K562 (cell line): ENCODE measurements around the gene C1orf216. TPM values are rescaled to one million over a fixed set of nuclear protein-coding genes. Genes with fewer than 3 reads are reported as not detected.
"Not testable (repeated sequence)": the region's sequence is repeated elsewhere in the genome, so short reads cannot be mapped to it uniquely, and the experiment has no call there.

Experiments
- ATAC-seq: fragments of 200-7000 bp; cut with Tn5 transposase; 3 replicates; pipeline ENCODE4 v1.9.1; 2020; ENCODE audit warnings: moderate library complexity
- BruUV-seq: library from RNA; stranded (reverse); fragments of 400-500 nt; replicated peaks from 2 replicates; lab custom pipeline; 2021; lab: Mats Ljungman, UMichigan
- CTCF ChIA-PET: fragments of 300-600 bp; formaldehyde crosslinking; extraction: SDS; loops from one replicate; lab custom pipeline; 2021; ENCODE audit warnings: low intra/inter-chr PET ratio; lab: Yijun Ruan, JAX
- POLR2A ChIA-PET: fragments of 300-600, 350-650 bp; sonication (Branson Sonifier 250); formaldehyde crosslinking; extraction: SDS; loops from one replicate; lab custom pipeline; 2021; ENCODE audit warnings: antibody characterized with exemption, inconsistent platforms; lab: Yijun Ruan, JAX
- DNase-seq, 4 experiments: peaks; one replicate each; pipeline versions ENCODE4 v3.0.0 to v3.0.0-alpha.2; 2011 to 2018; ENCODE audit warnings: low spot score in 3 of 4, mixed read lengths in 3 of 4; ENCODE audit errors: extremely low read depth in 1 of 4
- FAIRE-seq: peaks from 2 replicates; lab custom pipeline; 2011; peaks lifted over from hg19 to GRCh38; lab: Jason Lieb, UNC
- H2AFZ ChIP-seq: 2 replicates; pipeline ENCODE4 v1.6.0; 2011; ENCODE audit warnings: low read depth, low read length, control low read depth, inconsistent platforms
- H3K27ac ChIP-seq: fragments of 200-600 bp; 3 replicates; pipeline ENCODE4 v1.8.0; 2011; ENCODE audit warnings: low read depth, mild to moderate bottlenecking, control low read depth, inconsistent platforms, low read length, moderate library complexity, mixed read lengths; ENCODE audit errors: extremely low read depth
- H3K27me3 ChIP-seq, 2 experiments: fragments of 300-600 bp in 1 of 2; 2 replicates in 1 of 2; 3 replicates in 1 of 2; pipeline versions ENCODE4 v1.6.0 to v1.8.0; 2011; ENCODE audit warnings: inconsistent platforms in 2 of 2, low read length in 2 of 2, mild to moderate bottlenecking in 1 of 2, mixed read lengths in 1 of 2, moderate library complexity in 1 of 2; ENCODE audit not compliant: control insufficient read depth in 2 of 2, insufficient read depth in 2 of 2
- H3K36me3 ChIP-seq: fragments of 300-600 bp; 3 replicates; pipeline ENCODE4 v1.8.0; 2011; ENCODE audit warnings: mild to moderate bottlenecking, low read length, inconsistent platforms; ENCODE audit not compliant: control insufficient read depth, insufficient read depth
- H3K4me1 ChIP-seq, 2 experiments: fragments of 200-600 bp in 1 of 2; replicated peaks in 1 of 2; 2 replicates in 1 of 2; 3 replicates in 1 of 2; pipeline versions ENCODE4 v1.5.1 to v1.8.0; 2011; ENCODE audit warnings: inconsistent platforms in 2 of 2, low read length in 2 of 2, mild to moderate bottlenecking in 1 of 2, mixed read lengths in 1 of 2, moderate library complexity in 1 of 2; ENCODE audit not compliant: control insufficient read depth in 2 of 2, insufficient read depth in 2 of 2
- H3K4me2 ChIP-seq: 2 replicates; pipeline ENCODE4 v1.6.1; 2011; ENCODE audit warnings: low read length, control low read depth, inconsistent platforms, mixed read lengths; ENCODE audit not compliant: insufficient read depth
- H3K4me3 ChIP-seq: fragments of 200-600 bp; sonication (generic), shearing (Covaris generic); 2 replicates; pipeline ENCODE4 v1.5.1; 2016; ENCODE audit warnings: control low read depth, inconsistent platforms
- H3K79me2 ChIP-seq: fragments of 200-600 bp; 3 replicates; pipeline ENCODE4 v1.8.0; 2011; ENCODE audit warnings: low read length, inconsistent platforms; ENCODE audit not compliant: control insufficient read depth, insufficient read depth
- H3K9ac ChIP-seq, 2 experiments: 2 replicates each; pipeline versions ENCODE4 v1.6.0 to v1.6.1; 2011; ENCODE audit warnings: low read depth in 2 of 2, low read length in 2 of 2, control low read depth in 1 of 2, inconsistent platforms in 1 of 2, mild to moderate bottlenecking in 1 of 2, mixed read lengths in 1 of 2; ENCODE audit not compliant: insufficient read depth in 1 of 2
- H3K9me1 ChIP-seq: one replicate; pipeline ENCODE4 v1.6.0; 2011; ENCODE audit warnings: inconsistent platforms, mild to moderate bottlenecking, low read length, moderate library complexity; ENCODE audit not compliant: control insufficient read depth, insufficient read depth
- H3K9me3 ChIP-seq: replicated peaks from 2 replicates; pipeline ENCODE4 v1.5.1; 2011; ENCODE audit warnings: low read depth, low read length, inconsistent platforms; ENCODE audit not compliant: control insufficient read depth, insufficient read depth
- H4K20me1 ChIP-seq: replicated peaks from 2 replicates; pipeline ENCODE4 v1.6.1; 2011; ENCODE audit warnings: low read length, inconsistent platforms, mixed read lengths; ENCODE audit not compliant: control insufficient read depth, insufficient read depth
- WGBS: fragments of 100-300 bp; shearing (Covaris generic); methylation state at CpG from one replicate; pipeline ENCODE4 v1.1.6; 2016; ENCODE audit warnings: low coverage, mixed read lengths; ENCODE audit not compliant: insufficient coverage; ENCODE audit errors: missing lambda C conversion rate; 5-methylcytosine and 5-hydroxymethylcytosine counted together
- in situ Hi-C: fragments of 300-500 bp; cut with MboI; formaldehyde crosslinking; loops from 4 replicates; pipeline ENCODE4 v1.15.0; 2018; ENCODE audit warnings: inconsistent platforms, mixed read lengths
- intact Hi-C: fragments of 100-400 bp; cut with micrococcal nuclease; formaldehyde crosslinking; loops from 2 replicates; pipeline ENCODE4 v1.14.2; 2022
- polyA plus RNA-seq, 8 experiments: library from polyadenylated mRNA; depleted of rRNA in 4 of 8; stranded (reverse) in 5 of 8; unstranded in 3 of 8; fragments of >200 nt; fragmentation: Nextera tagmentation in 2 of 8; fragmentation: Illumina TruSeq in 1 of 8; extraction: Ambion mirVana in 2 of 8; extraction: Trizol in 1 of 8; gene quantifications; 2 replicates each; pipeline versions ENCODE4 v1.2.1 to v1.2.3, GENCODE V29; 2011 to 2014; ENCODE audit warnings: inconsistent platforms in 1 of 8, missing spikeins in 1 of 8
- total RNA-seq, 7 experiments: library from RNA; depleted of rRNA in 6 of 7; stranded (reverse); fragments of >200 nt in 6 of 7; fragmentation: Illumina TruSeq in 2 of 7; extraction: Trizol in 2 of 7; gene quantifications; 2 replicates each; pipeline versions ENCODE4 v1.2.1 to v1.2.3, GENCODE V29; 2011 to 2021; ENCODE audit warnings: low replicate concordance in 1 of 7
- TF ChIP-seq, protein P1 (sequence below): fragments of 450-650 bp; IDR thresholded peaks from 2 replicates; pipeline ENCODE4 v1.6.1; 2016

C1orf216 gene
- total and polyA plus RNA-seq, 9 of the 15 experiments (the other 6 are each of a cell fraction or from before 2014, with no cell fraction given): 3.4 to 25.1 (median 15.0) TPM

DNA sequence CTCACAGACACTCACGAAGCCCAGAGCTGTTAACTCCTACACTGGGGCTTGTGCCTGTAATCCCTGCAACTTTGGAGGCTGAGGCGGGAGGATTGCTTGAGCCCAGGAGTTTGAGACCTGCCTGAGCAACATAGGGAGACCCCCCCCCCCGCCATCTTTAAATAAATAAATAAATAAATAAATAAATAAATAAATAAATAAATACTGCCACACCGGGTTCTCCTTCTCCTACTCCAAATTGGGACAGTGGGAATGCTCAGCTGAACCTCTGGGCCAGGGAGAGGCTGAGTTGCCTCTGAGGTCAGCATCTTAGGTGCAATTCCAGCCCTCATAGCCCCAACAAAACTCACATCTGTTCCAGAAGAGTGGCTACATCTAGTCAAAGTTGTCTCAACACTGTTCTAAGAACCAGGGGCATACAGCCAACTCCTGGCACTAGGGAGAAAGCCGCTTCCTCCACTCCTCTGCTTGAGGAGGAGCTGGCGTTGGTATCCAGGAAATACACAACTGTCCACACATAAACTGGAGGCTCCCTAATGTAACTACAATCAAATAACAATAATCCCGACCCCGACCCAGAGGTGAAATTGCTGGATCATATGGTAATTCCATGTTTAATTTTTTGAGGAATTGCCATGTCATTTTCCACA lies 27.0 kb downstream of the C1orf216 start (continued):
- TF ChIP-seq, protein P1, sequence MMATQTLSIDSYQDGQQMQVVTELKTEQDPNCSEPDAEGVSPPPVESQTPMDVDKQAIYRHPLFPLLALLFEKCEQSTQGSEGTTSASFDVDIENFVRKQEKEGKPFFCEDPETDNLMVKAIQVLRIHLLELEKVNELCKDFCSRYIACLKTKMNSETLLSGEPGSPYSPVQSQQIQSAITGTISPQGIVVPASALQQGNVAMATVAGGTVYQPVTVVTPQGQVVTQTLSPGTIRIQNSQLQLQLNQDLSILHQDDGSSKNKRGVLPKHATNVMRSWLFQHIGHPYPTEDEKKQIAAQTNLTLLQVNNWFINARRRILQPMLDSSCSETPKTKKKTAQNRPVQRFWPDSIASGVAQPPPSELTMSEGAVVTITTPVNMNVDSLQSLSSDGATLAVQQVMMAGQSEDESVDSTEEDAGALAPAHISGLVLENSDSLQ: no peak

DNA sequence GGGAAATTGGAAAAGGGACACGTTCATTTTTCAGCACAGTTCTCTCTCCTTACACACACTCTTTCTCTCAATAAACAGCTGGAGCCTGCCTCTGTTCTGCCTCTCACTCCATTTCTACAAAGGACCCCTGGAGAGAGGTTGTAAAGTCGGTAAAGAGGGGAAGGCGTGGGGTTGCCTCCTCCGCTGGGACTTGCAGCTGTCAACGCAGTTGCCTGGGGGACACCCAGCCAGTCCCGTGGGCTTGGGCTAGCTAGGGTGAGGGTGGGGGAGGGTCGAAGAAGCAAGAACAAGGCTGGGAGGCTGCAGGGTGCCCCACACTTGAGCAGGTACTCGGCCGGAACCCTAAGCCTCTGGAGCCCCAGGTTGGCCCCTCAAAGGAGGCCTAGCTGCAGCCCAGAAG lies 27.6 kb downstream of the C1orf216 start:
- Histone ChIP-seq H3K9me1 (no peaks in the 10 kb centered on the region), H3K27ac (no peak overlapping the region), H3K79me2 (no peaks in the 10 kb centered on the region)
- ChIA-PET POLR2A (interaction anchor here (0.6 to 1.4 kb wide), 5 partner anchors 15 to 532 kb away, joined by 3 to 6 read pairs (median 4); no protein-coding TSS in a partner anchor), CTCF (no interaction called here)
- no peak; the same call in 2 of the 3 replicates for ATAC-seq
- 2% methylated on average over 9 of the region's 9 CpGs for WGBS
- TF ChIP-seq, protein P1: no peak
- TF ChIP-seq, all 486 proteins: peak for 0
- FAIRE-seq: no peak
- no peak overlapping the region for H3K4me2 ChIP-seq
- H3K9me3 ChIP-seq: no peaks in the 10 kb centered on the region
- BruUV-seq: no TSS peak
- in situ Hi-C loops: no loop called here
- DNase-seq: no peak
- no peak overlapping the region for H3K9ac ChIP-seq
- no peak overlapping the region for H2AFZ ChIP-seq
- H3K4me1 ChIP-seq: peaks cover 0 to 4% of the 10 kb centered on the region in 2 experiments; a peak in 2 of 5 replicates
- H4K20me1 ChIP-seq: peaks cover 3% of the 10 kb centered on the region; the same call in 1 of the 2 replicates
- intact Hi-C loops: no loop called here
- no peak overlapping the region for H3K4me3 ChIP-seq
- no peaks in the 10 kb centered on the region for H3K36me3 ChIP-seq
- peaks cover 46 to 58% of the 10 kb centered on the region in 2 experiments for H3K27me3 ChIP-seq

DNA sequence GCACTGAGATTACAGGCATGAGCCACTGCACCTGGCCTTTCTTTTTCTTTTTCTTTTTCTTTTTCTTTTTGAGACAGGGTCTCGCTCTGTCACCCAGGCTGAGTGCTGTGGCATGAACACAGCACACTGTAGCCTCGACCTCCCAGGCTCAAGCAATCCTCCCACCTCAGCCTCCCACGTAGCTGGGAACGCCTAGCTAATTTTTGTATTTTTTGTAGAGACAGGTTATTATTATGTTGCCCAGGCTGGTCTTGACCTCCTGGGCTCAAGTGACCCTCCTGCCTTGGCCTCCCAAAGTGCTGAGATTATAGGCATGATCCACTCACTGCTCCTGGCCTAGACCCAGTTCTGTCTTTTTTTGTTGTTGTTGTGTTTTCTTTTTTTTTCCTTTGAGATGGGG lies 28.6 kb downstream of the C1orf216 start:
- CTCF ChIA-PET, H3K9ac ChIP-seq, H3K9me1 ChIP-seq, DNase-seq, H3K27ac ChIP-seq, BruUV-seq, H3K4me1 ChIP-seq, H3K4me3 ChIP-seq, in situ Hi-C loops, H2AFZ ChIP-seq, H3K36me3 ChIP-seq, FAIRE-seq, H3K79me2 ChIP-seq, H3K9me3 ChIP-seq, H4K20me1 ChIP-seq, H3K4me2 ChIP-seq, ATAC-seq, intact Hi-C loops: not testable (repeated sequence)
- peaks cover 43 to 48% of the 10 kb centered on the region in 2 experiments for H3K27me3 ChIP-seq
- POLR2A ChIA-PET: interaction anchor here (1.4 to 1.5 kb wide), 2 partner anchors 14 to 21 kb away, joined by 4 read pairs; no protein-coding TSS in a partner anchor
- 4% methylated on average over 4 of the region's 4 CpGs for WGBS
